Measurements from ENCODE around the gene TREM2.

- TF ChIP-seq CTCF (IDR thresholded peaks at IDR 0.05) (no peak), POLR2A (IDR thresholded peaks at IDR 0.05) (no peak)
Measured at GRCh38 chr6:41162687-41163418, at the start of gene TREM2.
